ENCODE data around the gene EBF3.

Gene EBF3

GRCh38 chr10:129833468-129833950 lies 130.6 kb downstream of the EBF3 start:
- Mint-ChIP-seq H3K4me3 (no peak overlapping the region), H3K9me3 (no peaks in the 10 kb centered on the region), H3K36me3 (ENCODE audit: low read depth) (no peaks in the 10 kb centered on the region), H3K27ac (no peak overlapping the region), H3K4me1 (ENCODE audit: low read depth) (no peaks in the 10 kb centered on the region), H3K27me3 (ENCODE audit: low read depth) (no peaks in the 10 kb centered on the region)

- H3K4me3 Mint-ChIP-seq, result no peak overlapping the region
- H3K36me3 Mint-ChIP-seq (ENCODE audit: low read depth), result no peaks in the 10 kb centered on the region
- no peaks in the 10 kb centered on the region for H3K27me3 Mint-ChIP-seq (ENCODE audit: low read depth)
- H3K4me1 Mint-ChIP-seq (ENCODE audit: low read depth), result no peaks in the 10 kb centered on the region
- H3K9me3 Mint-ChIP-seq, result no peaks in the 10 kb centered on the region
- H3K27ac Mint-ChIP-seq, result no peak overlapping the region
Observed at GRCh38 chr10:129832573-129833467, 131.3 kb downstream of the EBF3 start.

GRCh38 chr10:129831150-129831549 lies 132.9 kb downstream of the EBF3 start:
- Mint-ChIP-seq H3K27me3 (ENCODE audit: low read depth) (no peaks in the 10 kb centered on the region), H3K36me3 (ENCODE audit: low read depth) (no peaks in the 10 kb centered on the region), H3K27ac (no peak overlapping the region), H3K9me3 (no peaks in the 10 kb centered on the region), H3K4me3 (no peak overlapping the region), H3K4me1 (ENCODE audit: low read depth) (no peaks in the 10 kb centered on the region)

- H3K36me3 Mint-ChIP-seq (ENCODE audit: low read depth), result no peaks in the 10 kb centered on the region
- no peak overlapping the region for H3K4me3 Mint-ChIP-seq
- H3K27ac Mint-ChIP-seq, result no peak overlapping the region
- no peaks in the 10 kb centered on the region for H3K4me1 Mint-ChIP-seq (ENCODE audit: low read depth)
- H3K9me3 Mint-ChIP-seq, result no peaks in the 10 kb centered on the region
- no peaks in the 10 kb centered on the region for H3K27me3 Mint-ChIP-seq (ENCODE audit: low read depth)
Observed at GRCh38 chr10:129825826-129826225, 138.2 kb downstream of the EBF3 start.

- Mint-ChIP-seq H3K27me3 (ENCODE audit: low read depth) (no peaks in the 10 kb centered on the region), H3K4me1 (ENCODE audit: low read depth) (no peaks in the 10 kb centered on the region), H3K4me3 (no peak overlapping the region), H3K27ac (no peak overlapping the region), H3K36me3 (ENCODE audit: low read depth) (no peaks in the 10 kb centered on the region), H3K9me3 (no peaks in the 10 kb centered on the region)
Observed at GRCh38 chr10:129825221-129825620, 138.9 kb downstream of the EBF3 start.

GRCh38 chr10:129820451-129820850 lies 143.6 kb downstream of the EBF3 start:
- Mint-ChIP-seq H3K4me3 (no peak overlapping the region), H3K4me1 (ENCODE audit: low read depth) (no peaks in the 10 kb centered on the region), H3K36me3 (ENCODE audit: low read depth) (no peaks in the 10 kb centered on the region), H3K27me3 (ENCODE audit: low read depth) (no peaks in the 10 kb centered on the region), H3K27ac (no peak overlapping the region), H3K9me3 (peaks cover 10% of the 10 kb centered on the region)

GRCh38 chr10:129816656-129817045 lies 147.4 kb downstream of the EBF3 start:
- H3K9me3 Mint-ChIP-seq, result peaks cover 10% of the 10 kb centered on the region
- H3K27ac Mint-ChIP-seq, result no peak overlapping the region
- no peaks in the 10 kb centered on the region for H3K36me3 Mint-ChIP-seq (ENCODE audit: low read depth)
- no peaks in the 10 kb centered on the region for H3K27me3 Mint-ChIP-seq (ENCODE audit: low read depth)
- no peak overlapping the region for H3K4me3 Mint-ChIP-seq
- H3K4me1 Mint-ChIP-seq (ENCODE audit: low read depth), result no peaks in the 10 kb centered on the region

- H3K9me3 Mint-ChIP-seq, result peaks cover 10% of the 10 kb centered on the region
- no peaks in the 10 kb centered on the region for H3K27me3 Mint-ChIP-seq (ENCODE audit: low read depth)
- H3K27ac Mint-ChIP-seq, result no peak overlapping the region
- H3K4me3 Mint-ChIP-seq, result no peak overlapping the region
- no peaks in the 10 kb centered on the region for H3K36me3 Mint-ChIP-seq (ENCODE audit: low read depth)
- no peaks in the 10 kb centered on the region for H3K4me1 Mint-ChIP-seq (ENCODE audit: low read depth)
Observed at GRCh38 chr10:129815898-129816655, 148.0 kb downstream of the EBF3 start.

GRCh38 chr10:129814681-129815646 lies 149.1 kb downstream of the EBF3 start:
- H3K27me3 Mint-ChIP-seq (ENCODE audit: low read depth), result no peaks in the 10 kb centered on the region
- H3K27ac Mint-ChIP-seq, result no peak overlapping the region
- H3K9me3 Mint-ChIP-seq, result peaks cover 10% of the 10 kb centered on the region
- H3K4me1 Mint-ChIP-seq (ENCODE audit: low read depth), result no peaks in the 10 kb centered on the region
- no peaks in the 10 kb centered on the region for H3K36me3 Mint-ChIP-seq (ENCODE audit: low read depth)
- H3K4me3 Mint-ChIP-seq, result no peak overlapping the region

GRCh38 chr10:129812398-129812797 lies 151.7 kb downstream of the EBF3 start:
- no peaks in the 10 kb centered on the region for H3K9me3 Mint-ChIP-seq
- no peaks in the 10 kb centered on the region for H3K36me3 Mint-ChIP-seq (ENCODE audit: low read depth)
- no peak overlapping the region for H3K4me3 Mint-ChIP-seq
- no peak overlapping the region for H3K27ac Mint-ChIP-seq
- H3K27me3 Mint-ChIP-seq (ENCODE audit: low read depth), result no peaks in the 10 kb centered on the region
- no peaks in the 10 kb centered on the region for H3K4me1 Mint-ChIP-seq (ENCODE audit: low read depth)

GRCh38 chr10:129811208-129811607 lies 152.9 kb downstream of the EBF3 start:
- H3K27me3 Mint-ChIP-seq (ENCODE audit: low read depth), result no peaks in the 10 kb centered on the region
- H3K27ac Mint-ChIP-seq, result no peak overlapping the region
- peaks cover 6% of the 10 kb centered on the region for H3K9me3 Mint-ChIP-seq
- no peaks in the 10 kb centered on the region for H3K36me3 Mint-ChIP-seq (ENCODE audit: low read depth)
- H3K4me3 Mint-ChIP-seq, result no peak overlapping the region
- H3K4me1 Mint-ChIP-seq (ENCODE audit: low read depth), result no peaks in the 10 kb centered on the region

- Mint-ChIP-seq H3K4me3 (no peak overlapping the region), H3K27me3 (ENCODE audit: low read depth) (no peaks in the 10 kb centered on the region), H3K9me3 (peaks cover 6% of the 10 kb centered on the region), H3K27ac (no peak overlapping the region), H3K36me3 (ENCODE audit: low read depth) (no peaks in the 10 kb centered on the region), H3K4me1 (ENCODE audit: low read depth) (no peaks in the 10 kb centered on the region)
Observed at GRCh38 chr10:129809841-129810240, 154.2 kb downstream of the EBF3 start.

GRCh38 chr10:129809431-129809830 lies 154.6 kb downstream of the EBF3 start:
- Mint-ChIP-seq H3K4me1 (ENCODE audit: low read depth) (no peaks in the 10 kb centered on the region), H3K36me3 (ENCODE audit: low read depth) (no peaks in the 10 kb centered on the region), H3K27ac (no peak overlapping the region), H3K4me3 (no peak overlapping the region), H3K9me3 (peaks cover 9% of the 10 kb centered on the region), H3K27me3 (ENCODE audit: low read depth) (no peaks in the 10 kb centered on the region)
